ENCODE data around the gene COG5.

Gene COG5

DNA sequence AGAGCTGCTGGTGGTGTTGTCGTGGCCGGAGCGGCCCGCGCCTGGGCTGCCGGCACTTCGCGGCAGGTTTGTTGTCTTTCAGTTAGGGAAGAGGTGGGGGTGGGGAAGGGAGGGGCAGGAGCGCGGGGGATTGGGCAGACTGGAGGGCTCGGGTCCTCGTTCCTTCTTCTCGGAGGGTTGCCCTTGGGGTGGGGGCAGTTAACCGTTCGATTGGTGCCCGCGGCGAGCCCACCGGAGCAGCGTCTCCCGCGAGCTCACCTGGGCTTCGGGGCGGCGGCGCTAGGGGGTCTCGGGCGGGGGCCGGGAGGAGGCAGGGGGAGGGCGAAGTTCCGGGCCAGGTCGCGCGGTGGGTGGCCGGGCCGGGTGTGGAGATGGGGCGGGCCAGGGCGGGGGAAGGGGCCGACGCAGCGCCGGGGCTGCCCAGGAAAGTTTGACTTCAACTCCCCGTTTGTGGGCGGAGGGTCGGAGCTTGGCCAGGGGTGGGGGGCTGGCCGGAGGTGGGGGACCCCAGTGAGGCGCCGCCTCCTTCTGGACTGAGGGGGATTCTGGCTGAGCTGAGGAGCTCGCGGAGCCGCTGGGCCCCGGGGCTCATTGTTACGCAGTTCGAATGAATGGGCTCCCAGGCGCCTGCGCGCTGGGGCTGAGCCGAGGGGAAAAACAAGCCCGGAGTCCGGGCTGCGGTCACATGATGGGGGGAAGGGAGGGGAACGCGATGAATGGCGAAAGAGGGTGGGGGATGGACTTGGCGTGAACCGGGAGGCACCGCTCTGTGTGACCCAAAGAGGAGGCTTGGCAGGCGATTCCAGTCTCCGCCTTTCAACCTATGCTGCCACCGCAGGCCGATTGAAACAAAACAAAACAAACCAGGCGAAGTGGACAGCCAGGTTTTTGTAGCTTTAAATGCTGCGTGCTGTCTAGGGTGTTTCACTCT lies 394.3 kb downstream of the COG5 start (continued):
- TF ChIP-seq CSRNP3 (CRISPR knock-in tag; IDR thresholded peaks at IDR 0.05) = peak; percentile 82; the same call in 1 of the 2 replicates

DNA sequence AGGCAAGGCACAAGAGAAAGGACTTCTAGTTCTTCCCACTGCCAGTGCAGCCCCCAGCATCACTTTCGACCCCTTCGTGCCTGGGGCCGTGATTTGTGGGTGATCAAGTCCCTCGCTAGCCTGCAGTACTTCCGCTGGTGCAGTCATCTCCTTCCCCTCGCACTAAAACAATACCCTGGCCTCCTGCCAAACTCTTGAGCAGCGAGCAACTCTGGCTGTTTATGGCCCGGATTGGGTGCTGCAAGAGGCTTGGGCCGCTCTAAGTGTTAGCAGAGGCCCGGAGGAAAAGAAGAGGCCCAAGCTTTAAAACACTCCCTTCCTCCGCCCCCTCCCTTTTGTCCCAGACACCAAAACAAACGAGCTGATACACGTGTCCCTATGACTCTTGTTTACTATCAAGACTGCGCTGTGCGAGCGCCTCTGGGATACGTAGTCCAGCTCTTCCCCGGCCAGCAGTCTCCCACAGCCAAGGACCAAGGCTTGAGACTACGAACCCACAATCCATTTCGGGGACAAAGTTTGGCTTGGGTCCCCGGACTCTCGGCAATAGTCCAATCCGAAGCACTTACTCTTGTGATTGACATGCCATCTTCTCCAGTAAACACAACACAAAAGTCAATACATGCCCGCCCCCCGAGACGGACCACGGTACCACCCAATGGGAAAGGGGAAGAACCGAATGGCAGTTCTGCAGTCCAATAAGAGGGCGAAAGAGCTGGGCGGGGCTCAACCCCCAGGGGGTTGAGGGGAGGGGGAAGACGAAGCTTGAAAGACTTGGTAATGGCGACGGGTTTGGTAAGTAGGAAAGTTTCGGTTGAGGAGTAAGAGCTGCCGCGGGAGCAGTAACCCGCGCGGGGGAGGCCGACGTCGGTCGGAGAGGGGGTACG lies 395.2 kb downstream of the COG5 start, which contains the start of gene HBP1:
Gene HBP1, plus strand, starts transcription at position 771 of the 887 bp plus-strand sequence. CDS start 10,891 bp downstream, outside the sequence.
- TF ChIP-seq SNAI2 (CRISPR knock-in tag; IDR thresholded peaks at IDR 0.05) = no peak
- no peak for TF ChIP-seq PPARA (CRISPR knock-in tag; IDR thresholded peaks at IDR 0.05; ENCODE audit: borderline replicate concordance)
- TF ChIP-seq ZNF70 (CRISPR knock-in tag; IDR thresholded peaks at IDR 0.05) = 0 out of 2 replicates have a peak, but pooled peaks have one; percentile 6
- TF ChIP-seq CSRNP3 (CRISPR knock-in tag; IDR thresholded peaks at IDR 0.05) = peak; percentile 54; the same call in 1 of the 2 replicates
- peak; percentile 40; the same call in 1 of the 2 replicates for TF ChIP-seq GLIS3 (CRISPR knock-in tag; IDR thresholded peaks at IDR 0.05)
- no peak for TF ChIP-seq OSR1 (CRISPR knock-in tag; IDR thresholded peaks at IDR 0.05)
- no peak for TF ChIP-seq PATZ1 (CRISPR knock-in tag; IDR thresholded peaks at IDR 0.05; ENCODE audit: borderline replicate concordance)
- peak; percentile 37; the same call in 1 of the 2 replicates for TF ChIP-seq ZFP3 (CRISPR knock-in tag; IDR thresholded peaks at IDR 0.05)
- peak; percentile 26; the same call in 1 of the 2 replicates for TF ChIP-seq TCF4 (CRISPR knock-in tag; IDR thresholded peaks at IDR 0.05; ENCODE audit: borderline replicate concordance)
- TF ChIP-seq ZNF565 (CRISPR knock-in tag; conservative IDR thresholded peaks at IDR 0.05; ENCODE audit: low read depth) = no peak
- TF ChIP-seq ESRRG (CRISPR knock-in tag; IDR thresholded peaks at IDR 0.05) = no peak
- 0 out of 2 replicates have a peak, but pooled peaks have one; percentile 4 for TF ChIP-seq ISL1 (CRISPR knock-in tag; IDR thresholded peaks at IDR 0.05)
- peak; percentile 93 for ATAC-seq

- peak; percentile 54 for ATAC-seq
- peak; percentile 9; the same call in 1 of the 2 replicates for TF ChIP-seq PPARA (CRISPR knock-in tag; IDR thresholded peaks at IDR 0.05; ENCODE audit: borderline replicate concordance)
- TF ChIP-seq CREB5 (CRISPR knock-in tag; IDR thresholded peaks at IDR 0.05; ENCODE audit: low read depth) = peak; percentile 48; the same call in 1 of the 2 replicates
- TF ChIP-seq RARB (CRISPR knock-in tag; IDR thresholded peaks at IDR 0.05) = peak; percentile 7; the same call in 1 of the 2 replicates
- 0 out of 2 replicates have a peak, but pooled peaks have one; percentile 14 for TF ChIP-seq SNAI2 (CRISPR knock-in tag; IDR thresholded peaks at IDR 0.05)
- no peak for TF ChIP-seq ZNF8 (CRISPR knock-in tag; IDR thresholded peaks at IDR 0.05)
- no peak for TF ChIP-seq CSDC2 (CRISPR knock-in tag; IDR thresholded peaks at IDR 0.05)
- TF ChIP-seq OSR1 (CRISPR knock-in tag; IDR thresholded peaks at IDR 0.05) = no peak
- TF ChIP-seq TCF4 (CRISPR knock-in tag; IDR thresholded peaks at IDR 0.05; ENCODE audit: borderline replicate concordance) = no peak
- TF ChIP-seq TSHZ2 (CRISPR knock-in tag; IDR thresholded peaks at IDR 0.05) = no peak
- no peak for TF ChIP-seq ARNTL (CRISPR knock-in tag; IDR thresholded peaks at IDR 0.05; ENCODE audit: borderline replicate concordance, low read depth)
- no peak for TF ChIP-seq ZFP30 (CRISPR knock-in tag; IDR thresholded peaks at IDR 0.05)
- TF ChIP-seq ZNF565 (CRISPR knock-in tag; conservative IDR thresholded peaks at IDR 0.05; ENCODE audit: low read depth) = 0 out of 2 replicates have a peak, but pooled peaks have one; percentile 4
- no peak for TF ChIP-seq GLIS3 (CRISPR knock-in tag; IDR thresholded peaks at IDR 0.05)
- no peak for TF ChIP-seq ZNF70 (CRISPR knock-in tag; IDR thresholded peaks at IDR 0.05)
- no peak for TF ChIP-seq ESRRG (CRISPR knock-in tag; IDR thresholded peaks at IDR 0.05)
- no peak for TF ChIP-seq ISL1 (CRISPR knock-in tag; IDR thresholded peaks at IDR 0.05)
- TF ChIP-seq ZC3H10 (CRISPR knock-in tag; IDR thresholded peaks at IDR 0.05) = peak; percentile 66
- no peak for TF ChIP-seq CSRNP3 (CRISPR knock-in tag; IDR thresholded peaks at IDR 0.05)
- 0 out of 2 replicates have a peak, but pooled peaks have one; percentile 38 for TF ChIP-seq BACH2 (CRISPR knock-in tag; IDR thresholded peaks at IDR 0.05; ENCODE audit: borderline replicate concordance)
- no peak for TF ChIP-seq ZFP3 (CRISPR knock-in tag; IDR thresholded peaks at IDR 0.05)
Measured at GRCh38 chr7:107167483-107168232, 396.1 kb downstream of the COG5 start.
